H9 (cell line): ENCODE data around the gene STK38. TPM values are rescaled to one million over a fixed set of nuclear protein-coding genes. Genes with fewer than 3 reads are reported as not detected.

ENCODE experiments used
- DNase-seq: peaks from one replicate; pipeline ENCODE4 v3.0.0-alpha.2; 2017
- H2AFZ ChIP-seq: one replicate; pipeline ENCODE4 v1.6.1; 2013; ENCODE audit warnings: mild to moderate bottlenecking, low read length, control low read depth, moderate library complexity
- H2AK5ac ChIP-seq: 2 replicates; pipeline ENCODE4 v1.6.1; 2013; ENCODE audit warnings: low read length, control low read depth, mixed read lengths; ENCODE audit not compliant: insufficient read length
- H2BK120ac ChIP-seq: one replicate; pipeline ENCODE4 v1.6.1; 2013; ENCODE audit warnings: low read depth, mild to moderate bottlenecking, low read length, control low read depth, inconsistent platforms; ENCODE audit not compliant: poor library complexity, severe bottlenecking
- H2BK12ac ChIP-seq: 2 replicates; pipeline ENCODE4 v1.6.1; 2013; ENCODE audit warnings: low read length, control low read depth, mixed read lengths, low read depth; ENCODE audit not compliant: insufficient read length
- H2BK15ac ChIP-seq: 2 replicates; pipeline ENCODE4 v1.6.1; 2013; ENCODE audit warnings: low read depth, low read length, control low read depth
- H2BK20ac ChIP-seq: one replicate; pipeline ENCODE4 v1.6.1; 2013; ENCODE audit warnings: low read depth, mild to moderate bottlenecking, low read length, control low read depth, inconsistent platforms; ENCODE audit not compliant: poor library complexity, severe bottlenecking
- H2BK5ac ChIP-seq: 2 replicates; pipeline ENCODE4 v1.6.1; 2013; ENCODE audit warnings: low read length, control low read depth, mixed read lengths; ENCODE audit not compliant: insufficient read length
- H3K14ac ChIP-seq: 2 replicates; pipeline ENCODE4 v1.6.1; 2013; ENCODE audit warnings: low read length, control low read depth; ENCODE audit not compliant: insufficient read depth
- H3K18ac ChIP-seq: 2 replicates; pipeline ENCODE4 v1.6.1; 2013; ENCODE audit warnings: low read depth, mild to moderate bottlenecking, mixed read lengths, low read length, control low read depth; ENCODE audit not compliant: insufficient read length
- H3K23ac ChIP-seq: 2 replicates; pipeline ENCODE4 v1.6.1; 2013; ENCODE audit warnings: low read length, control low read depth, mixed read lengths, low read depth; ENCODE audit not compliant: insufficient read length
- H3K23me2 ChIP-seq: 2 replicates; pipeline ENCODE4 v1.6.1; 2013; ENCODE audit warnings: low read depth, mild to moderate bottlenecking, mixed read lengths, low read length, control low read depth; ENCODE audit not compliant: insufficient read length, poor library complexity, severe bottlenecking
- H3K27ac ChIP-seq: 2 replicates; pipeline ENCODE4 v1.5.1; 2013; ENCODE audit warnings: low read length, control low read depth, mixed read lengths, low read depth; ENCODE audit not compliant: insufficient read length
- H3K27me3 ChIP-seq: 2 replicates; pipeline ENCODE4 v1.6.1; 2013; ENCODE audit warnings: low read length, control low read depth, inconsistent platforms; ENCODE audit not compliant: insufficient read depth
- H3K4ac ChIP-seq: 2 replicates; pipeline ENCODE4 v1.6.1; 2013; ENCODE audit warnings: low read depth, mild to moderate bottlenecking, control low read depth, inconsistent platforms, low read length, moderate library complexity
- H3K4me1 ChIP-seq: 2 replicates; pipeline ENCODE4 v1.6.1; 2013; ENCODE audit warnings: low read length, control low read depth, inconsistent platforms; ENCODE audit not compliant: insufficient read depth
- H3K4me2 ChIP-seq: 2 replicates; pipeline ENCODE4 v1.6.1; 2013; ENCODE audit warnings: low read length, control low read depth, mixed read lengths; ENCODE audit not compliant: insufficient read length, insufficient read depth
- H3K56ac ChIP-seq: 2 replicates; pipeline ENCODE4 v1.6.1; 2013; ENCODE audit warnings: low read depth, mild to moderate bottlenecking, mixed read lengths, low read length, control low read depth; ENCODE audit not compliant: insufficient read length
- H3K79me1 ChIP-seq: 2 replicates; pipeline ENCODE4 v1.6.1; 2013; ENCODE audit warnings: low read depth, mild to moderate bottlenecking, moderate library complexity, low read length, control low read depth, inconsistent platforms; ENCODE audit not compliant: insufficient read depth, poor library complexity, severe bottlenecking
- H3K79me2 ChIP-seq: 2 replicates; pipeline ENCODE4 v1.6.1; 2013; ENCODE audit warnings: low read length, control low read depth, inconsistent platforms; ENCODE audit not compliant: insufficient read depth
- H3K9ac ChIP-seq: 2 replicates; pipeline ENCODE4 v1.6.1; 2013; ENCODE audit warnings: low read length, control low read depth, mixed read lengths; ENCODE audit not compliant: insufficient read length; ENCODE audit errors: extremely low read depth
- H3K9me3 ChIP-seq: one replicate; pipeline ENCODE4 v1.6.1; 2013; ENCODE audit warnings: low read depth, low read length, inconsistent platforms; ENCODE audit not compliant: control insufficient read depth
- H3T11ph ChIP-seq: one replicate; pipeline ENCODE4 v1.6.1; 2013; ENCODE audit warnings: mild to moderate bottlenecking, low read length, control low read depth, inconsistent platforms
- H4K20me1 ChIP-seq: one replicate; pipeline ENCODE4 v1.6.1; 2013; ENCODE audit not compliant: control insufficient read depth, insufficient read length, insufficient read depth
- H4K5ac ChIP-seq: 2 replicates; pipeline ENCODE4 v1.6.1; 2013; ENCODE audit warnings: low read depth, mild to moderate bottlenecking, mixed read lengths, low read length, control low read depth; ENCODE audit not compliant: insufficient read length
- H4K8ac ChIP-seq: replicated peaks from 2 replicates; pipeline ENCODE4 v1.6.1; 2013; ENCODE audit warnings: low read length, control low read depth, mixed read lengths, low read depth; ENCODE audit not compliant: insufficient read length
- H4K91ac ChIP-seq: 2 replicates; pipeline ENCODE4 v1.6.1; 2013; ENCODE audit warnings: low read depth, mild to moderate bottlenecking, moderate library complexity, mixed read lengths, low read length, control low read depth; ENCODE audit not compliant: insufficient read length
- H3K27ac Mint-ChIP-seq, 3 experiments: 2 replicates in 2 of 3; 3 replicates in 1 of 3; pipeline ENCODE4 v1.8.0; 2020 to 2021; ENCODE audit warnings: mixed read lengths in 3 of 3, mild to moderate bottlenecking in 1 of 3, moderate library complexity in 1 of 3
- H3K27me3 Mint-ChIP-seq: 2 replicates; pipeline ENCODE4 v1.8.0; 2021; ENCODE audit warnings: low read depth, mild to moderate bottlenecking, moderate library complexity, mixed read lengths
- H3K36me3 Mint-ChIP-seq, 3 experiments: 2 replicates in 2 of 3; 3 replicates in 1 of 3; pipeline ENCODE4 v1.8.0; 2020 to 2021; ENCODE audit warnings: low read depth in 3 of 3, mixed read lengths in 3 of 3; ENCODE audit not compliant: insufficient read depth in 1 of 3
- H3K4me1 Mint-ChIP-seq, 2 experiments: 2 replicates each; pipeline ENCODE4 v1.8.0; 2020; ENCODE audit warnings: mixed read lengths in 2 of 2
- H3K4me3 Mint-ChIP-seq, 2 experiments: 2 replicates in 1 of 2; 3 replicates in 1 of 2; pipeline ENCODE4 v1.8.0; 2020 to 2021; ENCODE audit warnings: mild to moderate bottlenecking in 2 of 2, mixed read lengths in 2 of 2, moderate library complexity in 1 of 2
- H3K9me3 Mint-ChIP-seq, 2 experiments: 2 replicates in 1 of 2; 3 replicates in 1 of 2; pipeline ENCODE4 v1.8.0; 2020; ENCODE audit warnings: mild to moderate bottlenecking in 2 of 2, mixed read lengths in 2 of 2, moderate library complexity in 1 of 2
- WGBS: extraction: QIAGEN DNeasy Blood & Tissue Kit; methylation state at CpG from one replicate; pipeline ENCODE4 v1.1.7; 2013; ENCODE audit warnings: missing lambda C conversion rate, low lambda C conversion rate, mixed read lengths; ENCODE audit not compliant: insufficient read length; ENCODE audit errors: extremely low coverage; 5-methylcytosine and 5-hydroxymethylcytosine counted together
- total RNA-seq: library from RNA; stranded (reverse); gene quantifications from 2 replicates; pipeline ENCODE4 v1.2.1, GENCODE V29; 2021
- TF ChIP-seq, protein P1 (sequence below): fragments of 200-600 bp; sonication (generic); conservative IDR thresholded peaks from 3 replicates; pipeline ENCODE4 v1.8.0; 2021; ENCODE audit warnings: antibody characterized with exemption, mild to moderate bottlenecking

Gene STK38
- total RNA-seq, 1 experiment from 2014 or later, result 17.5 TPM

DNA sequence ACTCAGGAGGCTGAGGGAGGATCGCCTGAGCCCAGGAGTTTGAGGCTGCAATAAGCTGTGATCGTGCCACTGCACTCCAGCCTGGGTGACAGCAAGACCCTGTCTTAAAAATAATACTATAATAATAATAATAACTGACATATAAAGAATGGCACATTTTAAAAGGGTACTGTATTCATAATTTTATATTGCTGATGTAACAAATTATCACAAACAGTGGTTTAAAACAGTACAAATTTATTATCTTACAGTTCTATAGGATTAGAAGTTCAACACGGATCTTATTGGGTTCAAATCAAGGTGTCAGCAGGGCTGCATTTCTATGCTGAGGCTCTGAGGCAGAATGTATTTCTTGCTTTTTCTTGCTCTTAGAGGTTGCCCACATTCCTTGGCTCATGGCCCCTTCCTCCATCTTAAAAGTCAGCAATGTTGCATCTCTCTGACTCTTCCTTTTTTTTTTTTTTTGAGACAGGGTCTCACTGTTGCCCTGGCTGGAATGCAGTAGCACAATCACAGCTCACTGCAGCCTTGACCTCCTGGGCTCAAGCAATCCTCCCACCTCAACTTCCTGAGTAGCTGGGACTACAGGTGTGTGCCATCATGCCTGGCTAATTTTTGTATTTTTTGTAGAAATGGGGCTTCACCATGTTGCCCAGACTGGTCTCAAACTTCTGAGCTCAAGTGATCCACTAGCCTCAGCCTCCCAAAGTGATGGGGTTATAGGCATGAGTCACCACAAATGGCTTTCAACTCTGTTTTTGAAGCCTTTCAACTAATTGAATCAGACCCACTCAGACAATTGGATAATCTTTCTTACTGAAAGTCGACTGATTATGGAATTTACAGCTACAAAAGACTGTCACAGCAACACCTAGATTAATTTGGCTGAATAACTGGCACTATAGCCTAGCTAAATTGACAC lies 24.1 kb upstream of the STK38 start:
- TF ChIP-seq, protein P1, sequence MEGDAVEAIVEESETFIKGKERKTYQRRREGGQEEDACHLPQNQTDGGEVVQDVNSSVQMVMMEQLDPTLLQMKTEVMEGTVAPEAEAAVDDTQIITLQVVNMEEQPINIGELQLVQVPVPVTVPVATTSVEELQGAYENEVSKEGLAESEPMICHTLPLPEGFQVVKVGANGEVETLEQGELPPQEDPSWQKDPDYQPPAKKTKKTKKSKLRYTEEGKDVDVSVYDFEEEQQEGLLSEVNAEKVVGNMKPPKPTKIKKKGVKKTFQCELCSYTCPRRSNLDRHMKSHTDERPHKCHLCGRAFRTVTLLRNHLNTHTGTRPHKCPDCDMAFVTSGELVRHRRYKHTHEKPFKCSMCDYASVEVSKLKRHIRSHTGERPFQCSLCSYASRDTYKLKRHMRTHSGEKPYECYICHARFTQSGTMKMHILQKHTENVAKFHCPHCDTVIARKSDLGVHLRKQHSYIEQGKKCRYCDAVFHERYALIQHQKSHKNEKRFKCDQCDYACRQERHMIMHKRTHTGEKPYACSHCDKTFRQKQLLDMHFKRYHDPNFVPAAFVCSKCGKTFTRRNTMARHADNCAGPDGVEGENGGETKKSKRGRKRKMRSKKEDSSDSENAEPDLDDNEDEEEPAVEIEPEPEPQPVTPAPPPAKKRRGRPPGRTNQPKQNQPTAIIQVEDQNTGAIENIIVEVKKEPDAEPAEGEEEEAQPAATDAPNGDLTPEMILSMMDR, result no peak
- H4K20me1 ChIP-seq, result no peaks in the 10 kb centered on the region
- H2BK5ac ChIP-seq, result no peak overlapping the region
- H2BK20ac ChIP-seq, result no peak overlapping the region
- no peaks in the 10 kb centered on the region for H3K23me2 ChIP-seq
- H3K4ac ChIP-seq, result no peak overlapping the region
- no peak overlapping the region for H3K56ac ChIP-seq
- no peak overlapping the region for H3K4me2 ChIP-seq
- no peak overlapping the region for H4K91ac ChIP-seq
- no peak overlapping the region for H3K23ac ChIP-seq
- no peak overlapping the region for H4K5ac ChIP-seq
- no peak overlapping the region for H2BK12ac ChIP-seq
- DNase-seq, result no peak
- Mint-ChIP-seq H3K9me3 (peaks cover 0 to 2% of the 10 kb centered on the region in 2 experiments; a peak in 1 of 5 replicates), H3K27ac (no peak overlapping the region), H3K4me3 (no peak overlapping the region), H3K36me3 (no peaks in the 10 kb centered on the region), H3K4me1 (peaks cover 0 to 3% of the 10 kb centered on the region in 2 experiments; a peak in 1 of 4 replicates), H3K27me3 (peaks cover 1% of the 10 kb centered on the region; the same call in 1 of the 2 replicates)
- H3K27me3 ChIP-seq, result no peaks in the 10 kb centered on the region
- WGBS, result no CpG with 5 or more reads among the region's 4 CpGs
- no peak overlapping the region for H3K9ac ChIP-seq
- H2AK5ac ChIP-seq, result no peak overlapping the region
- no peak overlapping the region for H2BK120ac ChIP-seq
- no peaks in the 10 kb centered on the region for H3K4me1 ChIP-seq
- H3K27ac ChIP-seq, result no peak overlapping the region
- H3K14ac ChIP-seq, result no peak overlapping the region
- H4K8ac ChIP-seq, result no peak overlapping the region
- H3K79me2 ChIP-seq, result no peaks in the 10 kb centered on the region
- H3K18ac ChIP-seq, result no peak overlapping the region
- H2BK15ac ChIP-seq, result no peak overlapping the region
- H2AFZ ChIP-seq, result no peak overlapping the region
- no peaks in the 10 kb centered on the region for H3K79me1 ChIP-seq
- H3K9me3 ChIP-seq, result no peaks in the 10 kb centered on the region
- H3T11ph ChIP-seq, result no peak overlapping the region
